ENCODE data around the gene RNU5B-1. TPM values are rescaled to one million over a fixed set of nuclear protein-coding genes. Genes with fewer than 3 reads are reported as not detected.
A peak's percentile ranks its signal among the peaks of the same experiment; 100 is the strongest.
"Not testable (repeated sequence)": the region's sequence is repeated elsewhere in the genome, so short reads cannot be mapped to it uniquely, and the experiment has no call there.

RNU5B-1 gene
- total and polyA plus RNA-seq, 4 donors = 18.7 to 40.6 TPM; not detected in 2

- Histone ChIP-seq H3K36me3 (ENCODE audit: control insufficient read depth in 1 of 2, insufficient read depth in 2 of 2, low read length in 1 of 2) (no peaks in the 10 kb centered on the region), H3K4me1 (ENCODE audit: control insufficient read depth in 1 of 2, insufficient read depth in 2 of 2, low read length in 2 of 2) (no peaks in the 10 kb centered on the region), H3K27ac (ENCODE audit: low read depth in 1 of 2, low read length in 2 of 2) (no peak overlapping the region), H3K4me3 (ENCODE audit: low read length in 2 of 2) (no peak overlapping the region), H3K9me3 (ENCODE audit: control insufficient read depth, low read length) (no peaks in the 10 kb centered on the region), H3K27me3 (ENCODE audit: control insufficient read depth in 1 of 2, insufficient read depth in 2 of 2, low read length in 1 of 2) (no peaks in the 10 kb centered on the region)
- 89 to 92% methylated on average over 9 of the region's 9 CpGs for WGBS, 2 donors
- no peak for DNase-seq
- intact Hi-C loops (cut with DNase I) = no loop called here
- ATAC-seq (ENCODE audit: low FRiP score) = no peak
Observed at GRCh38 chr15:65342493-65342892, 38.0 kb downstream of the RNU5B-1 start.

GRCh38 chr15:65343374-65343981 lies 39.0 kb downstream of the RNU5B-1 start:
- intact Hi-C loops (cut with DNase I) = no loop called here
- peak in 1 of 2 donors; percentile 54 for DNase-seq

GRCh38 chr15:65344214-65344913 lies 39.9 kb downstream of the RNU5B-1 start:
- H3K27me3 ChIP-seq (ENCODE audit: control insufficient read depth in 1 of 2, insufficient read depth in 2 of 2, low read length in 1 of 2) = no peaks in the 10 kb centered on the region
- whole genome bisulfite sequencing, 2 donors = 88% methylated on average over 8 of the region's 8 CpGs
- H3K4me1 ChIP-seq (ENCODE audit: control insufficient read depth in 1 of 2, insufficient read depth in 2 of 2, low read length in 2 of 2) = no peaks in the 10 kb centered on the region
- no peak overlapping the region for H3K4me3 ChIP-seq (ENCODE audit: low read length in 2 of 2)
- no peaks in the 10 kb centered on the region for H3K36me3 ChIP-seq (ENCODE audit: control insufficient read depth in 1 of 2, insufficient read depth in 2 of 2, low read length in 1 of 2)
- DNase-seq (peak in 1 of 2 donors; percentile 56), ATAC-seq (ENCODE audit: low FRiP score) (no peak)
- H3K27ac ChIP-seq (ENCODE audit: low read depth in 1 of 2, low read length in 2 of 2) = no peak overlapping the region
- no peaks in the 10 kb centered on the region for H3K9me3 ChIP-seq (ENCODE audit: control insufficient read depth, low read length)
- intact Hi-C loops (cut with DNase I) = no loop called here

More at GRCh38 chr15:65343374-65343981, 39.0 kb downstream of the RNU5B-1 start:
- H3K4me1 ChIP-seq (ENCODE audit: control insufficient read depth in 1 of 2, insufficient read depth in 2 of 2, low read length in 2 of 2) = no peaks in the 10 kb centered on the region
- WGBS, 2 donors = 87 to 90% methylated on average over 10 of the region's 10 CpGs
- H3K27me3 ChIP-seq (ENCODE audit: control insufficient read depth in 1 of 2, insufficient read depth in 2 of 2, low read length in 1 of 2) = no peaks in the 10 kb centered on the region
- H3K36me3 ChIP-seq (ENCODE audit: control insufficient read depth in 1 of 2, insufficient read depth in 2 of 2, low read length in 1 of 2) = no peaks in the 10 kb centered on the region
- H3K4me3 ChIP-seq (ENCODE audit: low read length in 2 of 2) = no peak overlapping the region
- H3K9me3 ChIP-seq (ENCODE audit: control insufficient read depth, low read length) = no peaks in the 10 kb centered on the region
- no peak for ATAC-seq (ENCODE audit: low FRiP score)
- no peak overlapping the region for H3K27ac ChIP-seq (ENCODE audit: low read depth in 1 of 2, low read length in 2 of 2)

- Histone ChIP-seq H3K27me3 (ENCODE audit: control insufficient read depth in 1 of 2, insufficient read depth in 2 of 2, low read length in 1 of 2) (no peaks in the 10 kb centered on the region), H3K9me3 (ENCODE audit: control insufficient read depth, low read length) (no peaks in the 10 kb centered on the region), H3K4me3 (ENCODE audit: low read length in 2 of 2) (no peak overlapping the region), H3K36me3 (ENCODE audit: control insufficient read depth in 1 of 2, insufficient read depth in 2 of 2, low read length in 1 of 2) (no peaks in the 10 kb centered on the region), H3K27ac (ENCODE audit: low read depth in 1 of 2, low read length in 2 of 2) (no peak overlapping the region), H3K4me1 (ENCODE audit: control insufficient read depth in 1 of 2, insufficient read depth in 2 of 2, low read length in 2 of 2) (no peaks in the 10 kb centered on the region)
- intact Hi-C loops (cut with DNase I) = no loop called here
- DNase-seq (no peak), ATAC-seq (ENCODE audit: low FRiP score) (no peak)
- 70 to 73% methylated on average over 2 of the region's 2 CpGs for WGBS, 2 donors
Observed at GRCh38 chr15:65344914-65345275, 40.4 kb downstream of the RNU5B-1 start.

- H3K27ac ChIP-seq (ENCODE audit: low read depth in 1 of 2, low read length in 2 of 2) = no peak overlapping the region
- no peak overlapping the region for H3K4me3 ChIP-seq (ENCODE audit: low read length in 2 of 2)
- no peaks in the 10 kb centered on the region for H3K36me3 ChIP-seq (ENCODE audit: control insufficient read depth in 1 of 2, insufficient read depth in 2 of 2, low read length in 1 of 2)
- no peaks in the 10 kb centered on the region for H3K27me3 ChIP-seq (ENCODE audit: control insufficient read depth in 1 of 2, insufficient read depth in 2 of 2, low read length in 1 of 2)
- WGBS, 2 donors = 60 to 62% methylated on average over 6 of the region's 6 CpGs
- DNase-seq (no peak), ATAC-seq (ENCODE audit: low FRiP score) (no peak)
- no peaks in the 10 kb centered on the region for H3K4me1 ChIP-seq (ENCODE audit: control insufficient read depth in 1 of 2, insufficient read depth in 2 of 2, low read length in 2 of 2)
- no peaks in the 10 kb centered on the region for H3K9me3 ChIP-seq (ENCODE audit: control insufficient read depth, low read length)
- intact Hi-C loops (cut with DNase I) = no loop called here
Observed at GRCh38 chr15:65346856-65347598, 42.5 kb downstream of the RNU5B-1 start.

GRCh38 chr15:65347756-65348155 lies 43.3 kb downstream of the RNU5B-1 start:
- intact Hi-C loops (cut with DNase I); H3K4me3 ChIP-seq (ENCODE audit: low read length in 2 of 2); H3K27ac ChIP-seq (ENCODE audit: low read depth in 1 of 2, low read length in 2 of 2); H3K4me1 ChIP-seq (ENCODE audit: control insufficient read depth in 1 of 2, insufficient read depth in 2 of 2, low read length in 2 of 2); H3K36me3 ChIP-seq (ENCODE audit: control insufficient read depth in 1 of 2, insufficient read depth in 2 of 2, low read length in 1 of 2); DNase-seq; H3K9me3 ChIP-seq (ENCODE audit: control insufficient read depth, low read length); H3K27me3 ChIP-seq (ENCODE audit: control insufficient read depth in 1 of 2, insufficient read depth in 2 of 2, low read length in 1 of 2); ATAC-seq (ENCODE audit: low FRiP score): not testable (repeated sequence)
- WGBS, 2 donors = 89 to 99% methylated on average over 8 of the region's 8 CpGs

GRCh38 chr15:65349338-65349737 lies 44.9 kb downstream of the RNU5B-1 start:
- WGBS, 2 donors = 77 to 84% methylated on average over 8 of the region's 8 CpGs
- no peaks in the 10 kb centered on the region for H3K9me3 ChIP-seq (ENCODE audit: control insufficient read depth, low read length)
- H3K4me1 ChIP-seq (ENCODE audit: control insufficient read depth in 1 of 2, insufficient read depth in 2 of 2, low read length in 2 of 2) = no peaks in the 10 kb centered on the region
- intact Hi-C loops (cut with DNase I) = no loop called here
- ATAC-seq (ENCODE audit: low FRiP score) (no peak), DNase-seq (no peak)
- H3K36me3 ChIP-seq (ENCODE audit: control insufficient read depth in 1 of 2, insufficient read depth in 2 of 2, low read length in 1 of 2) = no peaks in the 10 kb centered on the region
- H3K27ac ChIP-seq (ENCODE audit: low read depth in 1 of 2, low read length in 2 of 2) = no peak overlapping the region
- H3K27me3 ChIP-seq (ENCODE audit: control insufficient read depth in 1 of 2, insufficient read depth in 2 of 2, low read length in 1 of 2) = no peaks in the 10 kb centered on the region
- H3K4me3 ChIP-seq (ENCODE audit: low read length in 2 of 2) = no peak overlapping the region

GRCh38 chr15:65351972-65352371 lies 47.5 kb downstream of the RNU5B-1 start:
- H3K27me3 ChIP-seq (ENCODE audit: control insufficient read depth in 1 of 2, insufficient read depth in 2 of 2, low read length in 1 of 2); intact Hi-C loops (cut with DNase I); H3K4me1 ChIP-seq (ENCODE audit: control insufficient read depth in 1 of 2, insufficient read depth in 2 of 2, low read length in 2 of 2); H3K4me3 ChIP-seq (ENCODE audit: low read length in 2 of 2); H3K27ac ChIP-seq (ENCODE audit: low read depth in 1 of 2, low read length in 2 of 2); H3K9me3 ChIP-seq (ENCODE audit: control insufficient read depth, low read length); ATAC-seq (ENCODE audit: low FRiP score); H3K36me3 ChIP-seq (ENCODE audit: control insufficient read depth in 1 of 2, insufficient read depth in 2 of 2, low read length in 1 of 2); DNase-seq: not testable (repeated sequence)
- 53 to 62% methylated on average over 1 of the region's 1 CpG for WGBS, 2 donors
